ENCODE data around the gene PDPN.

Gene PDPN

DNA sequence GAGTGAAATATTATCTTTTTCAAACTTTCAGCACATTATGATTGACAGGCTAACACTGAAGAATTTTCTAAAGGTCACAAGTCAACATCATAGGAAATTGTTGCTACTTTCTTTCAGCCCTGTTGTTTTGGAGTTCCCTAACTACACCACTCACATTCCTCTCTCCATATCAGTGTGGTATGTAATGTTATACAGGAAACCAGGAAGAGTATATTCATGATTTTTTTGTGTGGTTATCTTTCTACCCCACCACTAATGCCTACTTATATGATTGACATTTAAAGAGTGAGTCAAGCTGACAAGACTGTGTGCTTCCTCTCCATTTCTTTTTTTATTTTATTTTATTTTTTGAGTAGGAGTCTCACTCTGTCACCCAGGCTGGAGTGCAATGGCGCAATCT is 68.6 kb downstream of the PDPN start:
- TF ChIP-seq, protein P1, sequence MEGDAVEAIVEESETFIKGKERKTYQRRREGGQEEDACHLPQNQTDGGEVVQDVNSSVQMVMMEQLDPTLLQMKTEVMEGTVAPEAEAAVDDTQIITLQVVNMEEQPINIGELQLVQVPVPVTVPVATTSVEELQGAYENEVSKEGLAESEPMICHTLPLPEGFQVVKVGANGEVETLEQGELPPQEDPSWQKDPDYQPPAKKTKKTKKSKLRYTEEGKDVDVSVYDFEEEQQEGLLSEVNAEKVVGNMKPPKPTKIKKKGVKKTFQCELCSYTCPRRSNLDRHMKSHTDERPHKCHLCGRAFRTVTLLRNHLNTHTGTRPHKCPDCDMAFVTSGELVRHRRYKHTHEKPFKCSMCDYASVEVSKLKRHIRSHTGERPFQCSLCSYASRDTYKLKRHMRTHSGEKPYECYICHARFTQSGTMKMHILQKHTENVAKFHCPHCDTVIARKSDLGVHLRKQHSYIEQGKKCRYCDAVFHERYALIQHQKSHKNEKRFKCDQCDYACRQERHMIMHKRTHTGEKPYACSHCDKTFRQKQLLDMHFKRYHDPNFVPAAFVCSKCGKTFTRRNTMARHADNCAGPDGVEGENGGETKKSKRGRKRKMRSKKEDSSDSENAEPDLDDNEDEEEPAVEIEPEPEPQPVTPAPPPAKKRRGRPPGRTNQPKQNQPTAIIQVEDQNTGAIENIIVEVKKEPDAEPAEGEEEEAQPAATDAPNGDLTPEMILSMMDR (IDR thresholded peaks at IDR 0.05; ENCODE audit: insufficient read depth, low read length, poor library complexity, severe bottlenecking): no peak
- Histone ChIP-seq H3K4me3 (replicated peaks; ENCODE audit: low read depth, low read length) (no peak overlapping the region), H3K36me3 (ENCODE audit: control insufficient read depth, insufficient read depth, low read length) (no peaks in the 10 kb centered on the region), H3K27me3 (replicated peaks; ENCODE audit: control insufficient read depth, insufficient read depth, low read length) (no peaks in the 10 kb centered on the region)
- no peak for DNase-seq (ENCODE audit: extremely low read depth, insufficient read length)

DNA sequence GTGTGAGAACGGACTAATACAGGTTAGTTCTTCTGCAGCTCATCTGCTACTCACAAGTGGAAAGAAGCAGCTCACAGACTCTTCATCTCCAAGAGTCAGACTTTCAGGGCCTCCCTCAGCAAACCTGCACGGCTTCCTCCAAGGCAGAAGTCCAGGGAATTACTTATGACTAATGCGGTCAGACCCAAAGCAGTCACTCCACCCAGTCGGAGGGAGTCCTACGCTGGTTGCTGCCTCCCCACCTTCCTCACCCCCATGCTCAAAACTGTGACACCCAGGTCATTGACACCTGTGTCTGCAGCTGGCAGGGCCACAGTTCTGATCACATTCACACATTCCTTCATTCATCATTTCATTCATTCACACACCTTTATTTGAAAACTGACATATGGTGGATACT is 77.9 kb downstream of the PDPN start:
- Histone ChIP-seq H3K36me3 (ENCODE audit: control insufficient read depth, insufficient read depth, low read length) (no peaks in the 10 kb centered on the region), H3K27me3 (replicated peaks; ENCODE audit: control insufficient read depth, insufficient read depth, low read length) (no peaks in the 10 kb centered on the region), H3K4me3 (replicated peaks; ENCODE audit: low read depth, low read length) (no peak overlapping the region)
- TF ChIP-seq, protein P1 (IDR thresholded peaks at IDR 0.05; ENCODE audit: insufficient read depth, low read length, poor library complexity, severe bottlenecking): no peak
- no peak for DNase-seq (ENCODE audit: extremely low read depth, insufficient read length)

DNA sequence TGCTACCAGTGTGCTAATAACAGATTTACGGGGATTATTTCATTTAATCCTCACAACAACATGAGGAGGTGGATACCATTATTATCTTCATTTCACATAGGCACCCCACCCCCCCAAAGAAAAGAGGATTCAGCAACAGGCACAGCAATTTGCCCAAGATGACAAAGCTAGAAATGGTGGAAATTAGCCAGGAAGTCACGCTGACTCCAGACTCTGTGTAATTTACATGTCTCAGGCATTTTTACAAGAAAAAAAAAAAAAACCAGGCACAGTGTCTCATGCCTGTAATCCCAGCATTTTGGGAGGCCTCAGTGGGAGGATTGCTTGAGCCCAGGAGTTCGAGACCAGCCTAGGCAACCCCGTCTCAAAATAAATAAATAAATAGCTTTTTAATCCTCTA is 78.9 kb downstream of the PDPN start:
- TF ChIP-seq, protein P1 (IDR thresholded peaks at IDR 0.05; ENCODE audit: insufficient read depth, low read length, poor library complexity, severe bottlenecking): no peak
- no peak for DNase-seq (ENCODE audit: extremely low read depth, insufficient read length)
- no peaks in the 10 kb centered on the region for H3K27me3 ChIP-seq (replicated peaks; ENCODE audit: control insufficient read depth, insufficient read depth, low read length)

DNA sequence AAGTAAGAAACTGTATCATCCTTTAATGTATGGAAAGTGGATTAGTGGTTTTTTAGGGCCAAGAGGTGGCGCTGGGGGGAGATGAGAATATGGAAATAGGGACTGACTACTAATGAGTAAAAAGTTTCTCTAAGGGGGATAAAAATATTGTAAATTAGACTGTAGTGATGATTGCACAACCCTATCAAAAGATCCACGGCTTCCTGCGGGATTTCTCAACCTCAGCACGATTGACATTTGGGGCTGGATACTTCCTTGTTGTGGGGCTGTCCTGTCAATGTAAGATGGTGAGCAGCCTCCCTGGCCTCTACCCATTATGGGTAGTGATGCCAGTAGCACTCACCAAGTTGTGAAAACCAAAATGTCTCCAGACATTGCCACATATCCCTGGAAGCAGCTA is 80.3 kb downstream of the PDPN start:
- TF ChIP-seq, protein P1 (IDR thresholded peaks at IDR 0.05; ENCODE audit: insufficient read depth, low read length, poor library complexity, severe bottlenecking): no peak
- no peak for DNase-seq (ENCODE audit: extremely low read depth, insufficient read length)
- Histone ChIP-seq H3K4me3 (replicated peaks; ENCODE audit: low read depth, low read length) (no peak overlapping the region), H3K27me3 (replicated peaks; ENCODE audit: control insufficient read depth, insufficient read depth, low read length) (no peaks in the 10 kb centered on the region), H3K36me3 (ENCODE audit: control insufficient read depth, insufficient read depth, low read length) (no peaks in the 10 kb centered on the region)

More for the DNA sequence above, 78.9 kb downstream of the PDPN start:
- H3K4me3 ChIP-seq (replicated peaks; ENCODE audit: low read depth, low read length): no peak overlapping the region
- H3K36me3 ChIP-seq (ENCODE audit: control insufficient read depth, insufficient read depth, low read length): no peaks in the 10 kb centered on the region

DNA sequence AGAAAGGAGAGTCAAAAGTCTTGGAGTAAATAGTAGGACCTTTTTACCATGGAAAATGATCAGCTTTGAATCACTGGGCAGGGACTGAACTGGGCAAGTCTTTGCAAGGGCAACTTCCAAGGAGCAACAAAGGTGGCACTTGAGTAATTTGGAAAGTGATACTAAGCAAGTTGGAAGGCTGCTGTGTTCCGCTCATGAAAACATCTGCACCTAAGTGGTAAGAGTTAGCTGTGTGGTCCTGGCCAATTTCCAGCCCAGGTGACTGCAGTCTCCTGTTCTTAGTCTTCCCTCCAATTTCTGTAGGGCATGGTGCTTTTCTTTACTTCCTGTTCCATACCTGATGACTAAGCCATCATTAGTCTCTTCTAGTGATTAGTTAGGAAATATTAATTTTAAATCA is 80.8 kb downstream of the PDPN start:
- peak; percentile 30 for DNase-seq (ENCODE audit: extremely low read depth, insufficient read length)
- H3K27me3 ChIP-seq (replicated peaks; ENCODE audit: control insufficient read depth, insufficient read depth, low read length): no peaks in the 10 kb centered on the region
- no peaks in the 10 kb centered on the region for H3K36me3 ChIP-seq (ENCODE audit: control insufficient read depth, insufficient read depth, low read length)
- H3K4me3 ChIP-seq (replicated peaks; ENCODE audit: low read depth, low read length): no peak overlapping the region
- TF ChIP-seq, protein P1 (IDR thresholded peaks at IDR 0.05; ENCODE audit: insufficient read depth, low read length, poor library complexity, severe bottlenecking): no peak

DNA sequence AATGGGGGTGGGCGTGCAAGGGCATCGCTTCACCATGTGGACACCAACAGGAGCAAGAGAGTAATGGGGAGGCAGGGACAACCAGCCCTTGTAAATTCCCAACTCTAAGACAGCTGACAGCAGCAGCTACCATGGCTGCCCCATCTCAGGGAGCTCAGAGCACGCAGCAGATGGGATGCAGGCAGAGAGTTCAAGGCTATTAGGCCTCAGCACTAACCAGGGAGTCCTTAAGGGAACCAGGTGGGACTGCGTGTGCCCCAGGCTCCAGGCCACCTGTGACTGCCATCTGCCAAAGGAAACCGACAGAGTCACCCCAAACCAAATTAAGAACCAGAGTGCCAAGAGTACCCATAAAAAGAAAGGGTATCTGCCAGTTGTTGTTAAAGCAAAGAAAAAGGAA is 82.7 kb downstream of the PDPN start:
- TF ChIP-seq, protein P1 (IDR thresholded peaks at IDR 0.05; ENCODE audit: insufficient read depth, low read length, poor library complexity, severe bottlenecking): no peak
- H3K27me3 ChIP-seq (replicated peaks; ENCODE audit: control insufficient read depth, insufficient read depth, low read length): no peaks in the 10 kb centered on the region
- DNase-seq (ENCODE audit: extremely low read depth, insufficient read length): peak; percentile 17

More for the DNA sequence above, 82.7 kb downstream of the PDPN start:
- Histone ChIP-seq H3K4me3 (replicated peaks; ENCODE audit: low read depth, low read length) (no peak overlapping the region), H3K36me3 (ENCODE audit: control insufficient read depth, insufficient read depth, low read length) (no peaks in the 10 kb centered on the region)

Data from GM06990 (cell line).